ENCODE measurements around the gene KCNK5. TPM values are rescaled to one million over a fixed set of nuclear protein-coding genes. Genes with fewer than 3 reads are reported as not detected.

KCNK5 gene
- total RNA-seq, 1 donor from 2014 or later, result 10.1 TPM

- H3K9me3 Mint-ChIP-seq, result no peaks in the 10 kb centered on the region
- no peak overlapping the region for H3K27ac Mint-ChIP-seq
- no peaks in the 10 kb centered on the region for H3K36me3 Mint-ChIP-seq
- no peak overlapping the region for H3K4me3 Mint-ChIP-seq
- no peak for TF ChIP-seq CTCF (conservative IDR thresholded peaks at IDR 0.05)
- DNase-seq (ENCODE audit: extremely low spot score, unreplicated experiment), result no peak
- H3K4me1 Mint-ChIP-seq (ENCODE audit: unreplicated experiment), result no peaks in the 10 kb centered on the region
- peaks cover 14% of the 10 kb centered on the region for H3K27me3 Mint-ChIP-seq
Measured at GRCh38 chr6:39167866-39168625, 61.2 kb downstream of the KCNK5 start.

GRCh38 chr6:39167321-39167720, 62.0 kb downstream of the KCNK5 start:
- TF ChIP-seq CTCF (conservative IDR thresholded peaks at IDR 0.05), result no peak
- Mint-ChIP-seq H3K4me3 (no peak overlapping the region), H3K9me3 (no peaks in the 10 kb centered on the region), H3K4me1 (ENCODE audit: unreplicated experiment) (no peaks in the 10 kb centered on the region), H3K27ac (no peak overlapping the region), H3K27me3 (peaks cover 14% of the 10 kb centered on the region), H3K36me3 (no peaks in the 10 kb centered on the region)
- no peak for DNase-seq (ENCODE audit: extremely low spot score, unreplicated experiment)

- no peak for TF ChIP-seq CTCF (conservative IDR thresholded peaks at IDR 0.05)
- Mint-ChIP-seq H3K27ac (no peak overlapping the region), H3K4me3 (no peak overlapping the region), H3K36me3 (no peaks in the 10 kb centered on the region), H3K9me3 (no peaks in the 10 kb centered on the region), H3K27me3 (peaks cover 14% of the 10 kb centered on the region), H3K4me1 (ENCODE audit: unreplicated experiment) (no peaks in the 10 kb centered on the region)
- DNase-seq (ENCODE audit: extremely low spot score, unreplicated experiment), result no peak
Measured at GRCh38 chr6:39166912-39167290, 62.4 kb downstream of the KCNK5 start.

- Mint-ChIP-seq H3K27ac (no peak overlapping the region), H3K36me3 (no peaks in the 10 kb centered on the region), H3K4me1 (ENCODE audit: unreplicated experiment) (no peaks in the 10 kb centered on the region), H3K9me3 (no peaks in the 10 kb centered on the region), H3K4me3 (no peak overlapping the region), H3K27me3 (peaks cover 14% of the 10 kb centered on the region)
- peak; percentile 96 for TF ChIP-seq CTCF (conservative IDR thresholded peaks at IDR 0.05)
- peak; percentile 90 for DNase-seq (ENCODE audit: extremely low spot score, unreplicated experiment)
Measured at GRCh38 chr6:39166189-39166911, 62.9 kb downstream of the KCNK5 start.

- Mint-ChIP-seq H3K4me1 (ENCODE audit: unreplicated experiment) (peaks cover 7% of the 10 kb centered on the region), H3K4me3 (no peak overlapping the region), H3K27me3 (peaks cover under 1% of the 10 kb centered on the region), H3K27ac (no peak overlapping the region), H3K36me3 (no peaks in the 10 kb centered on the region), H3K9me3 (no peaks in the 10 kb centered on the region)
- TF ChIP-seq CTCF (conservative IDR thresholded peaks at IDR 0.05), result no peak
- DNase-seq (ENCODE audit: extremely low spot score, unreplicated experiment), result no peak
Measured at GRCh38 chr6:39157511-39157910, 71.8 kb downstream of the KCNK5 start.
